Measurements from ENCODE around the gene STAB1.

Gene STAB1

DNA sequence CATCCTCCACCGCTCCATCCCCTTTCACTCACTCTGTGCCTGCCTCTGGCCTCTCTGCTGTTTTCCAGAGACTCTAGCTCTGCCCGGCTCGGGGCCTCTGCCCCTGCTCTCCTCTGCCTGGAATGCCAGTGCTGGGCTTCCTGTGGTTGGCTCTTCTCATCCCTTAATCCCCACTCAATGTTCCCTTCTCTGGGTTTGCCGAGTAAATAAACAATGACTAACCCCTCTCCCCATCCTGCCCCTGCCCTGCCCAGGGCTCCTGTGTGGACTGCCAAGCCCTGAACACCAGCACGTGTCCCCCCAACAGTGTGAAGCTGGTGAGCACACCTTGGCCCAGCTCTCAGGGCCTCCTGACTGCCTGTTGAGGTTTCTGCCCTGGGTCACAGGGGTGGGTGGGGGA, 12.2 kb downstream of the STAB1 start:
- no peak for DNase-seq

DNA sequence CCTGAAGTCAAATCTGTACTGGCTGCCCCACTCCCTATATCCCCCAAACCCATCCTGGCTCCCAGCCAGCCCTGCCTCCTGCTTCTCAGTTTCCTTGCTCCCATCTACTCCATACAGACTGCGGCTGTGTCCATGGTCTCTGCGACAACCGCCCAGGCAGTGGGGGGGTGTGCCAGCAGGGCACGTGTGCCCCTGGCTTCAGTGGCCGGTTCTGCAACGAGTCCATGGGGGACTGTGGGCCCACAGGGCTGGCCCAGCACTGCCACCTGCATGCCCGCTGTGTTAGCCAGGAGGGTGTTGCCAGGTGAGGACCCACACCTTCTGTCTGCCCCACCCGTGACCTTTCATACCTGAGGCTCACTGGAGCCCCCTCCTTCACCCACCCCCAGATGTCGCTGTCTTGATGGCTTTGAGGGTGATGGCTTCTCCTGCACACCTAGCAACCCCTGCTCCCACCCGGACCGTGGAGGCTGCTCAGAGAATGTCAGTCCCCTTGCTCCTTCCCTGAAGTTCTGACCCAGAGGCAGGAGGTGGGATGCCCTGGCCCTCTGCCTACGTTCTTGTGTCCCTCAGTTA, 14.7 kb downstream of the STAB1 start:
- no peak for DNase-seq

DNA sequence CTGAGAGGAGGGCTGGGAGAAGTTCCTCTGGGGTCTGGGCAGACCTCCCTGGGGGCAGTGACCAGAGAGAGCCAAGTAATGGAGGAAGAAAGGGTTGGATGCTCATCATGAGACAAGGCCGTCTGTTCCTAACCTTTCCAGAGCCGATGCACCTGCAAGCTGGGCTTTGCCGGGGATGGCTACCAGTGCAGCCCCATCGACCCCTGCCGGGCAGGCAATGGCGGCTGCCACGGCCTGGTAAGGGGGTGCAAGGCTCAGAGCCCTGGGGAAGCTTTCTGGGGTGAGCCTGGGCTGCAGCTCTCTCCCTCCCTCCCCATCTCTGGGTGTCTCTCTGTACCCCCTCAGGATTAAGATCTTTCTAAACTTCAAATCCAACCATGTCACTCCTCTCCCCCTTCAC, 16.4 kb downstream of the STAB1 start:
- no peak for DNase-seq

DNA sequence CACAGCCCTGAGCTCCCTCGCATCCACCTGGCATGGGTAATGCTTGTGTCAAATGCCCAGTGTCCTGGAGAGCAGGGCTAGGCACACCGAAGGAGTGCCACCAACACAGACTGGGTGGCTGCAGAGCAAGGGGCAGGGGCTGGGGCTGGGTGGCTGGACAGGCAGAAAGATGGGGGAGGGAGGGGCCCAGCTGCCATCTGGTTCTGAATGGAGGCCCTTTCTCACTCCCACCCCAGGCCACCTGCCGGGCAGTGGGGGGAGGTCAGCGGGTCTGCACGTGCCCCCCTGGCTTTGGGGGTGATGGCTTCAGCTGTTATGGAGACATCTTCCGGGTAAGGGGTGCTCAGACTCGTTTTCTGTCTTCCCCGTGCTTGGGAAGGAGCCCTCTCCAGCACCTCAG, 17.0 kb downstream of the STAB1 start:
- no peak for DNase-seq

DNA sequence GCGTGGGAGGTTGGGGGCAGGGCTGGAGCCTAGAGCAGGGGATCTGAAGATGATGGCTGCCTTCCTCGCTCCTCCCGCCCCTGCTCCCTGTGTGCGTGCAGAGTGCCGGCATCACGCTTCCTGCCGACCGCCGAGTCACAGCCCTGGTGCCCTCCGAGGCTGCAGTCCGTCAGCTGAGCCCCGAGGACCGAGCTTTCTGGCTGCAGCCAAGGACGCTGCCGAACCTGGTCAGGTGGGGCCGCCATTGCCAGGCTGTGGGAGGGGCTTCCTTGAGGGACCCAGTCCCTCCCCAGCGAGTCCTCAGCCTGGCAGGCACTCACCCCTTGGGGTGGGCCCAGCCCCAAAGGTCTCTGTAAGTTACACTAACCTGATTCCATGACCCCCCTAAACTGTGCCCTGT, 17.6 kb downstream of the STAB1 start:
- no peak for DNase-seq

DNA sequence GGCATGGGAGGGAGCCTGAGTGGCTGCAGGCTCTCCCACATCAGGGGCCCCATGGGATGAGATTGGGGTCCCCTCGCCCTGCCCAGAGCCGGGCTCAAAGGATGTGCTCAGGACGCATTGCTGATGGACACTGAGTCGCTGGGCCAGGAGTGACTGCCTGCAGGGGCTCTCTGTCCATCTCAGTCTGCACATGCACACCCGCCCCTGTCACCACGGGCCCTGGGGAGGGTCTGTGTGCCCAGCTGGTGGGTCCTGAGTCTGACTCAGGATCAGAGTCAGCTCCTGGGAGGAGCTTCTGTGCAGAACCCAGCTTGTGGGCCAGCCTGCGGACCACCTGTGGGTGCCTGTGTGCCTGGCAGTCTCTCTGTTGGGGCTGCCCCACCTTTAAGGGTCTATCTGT, 18.1 kb downstream of the STAB1 start:
- DNase-seq, result no peak

DNA sequence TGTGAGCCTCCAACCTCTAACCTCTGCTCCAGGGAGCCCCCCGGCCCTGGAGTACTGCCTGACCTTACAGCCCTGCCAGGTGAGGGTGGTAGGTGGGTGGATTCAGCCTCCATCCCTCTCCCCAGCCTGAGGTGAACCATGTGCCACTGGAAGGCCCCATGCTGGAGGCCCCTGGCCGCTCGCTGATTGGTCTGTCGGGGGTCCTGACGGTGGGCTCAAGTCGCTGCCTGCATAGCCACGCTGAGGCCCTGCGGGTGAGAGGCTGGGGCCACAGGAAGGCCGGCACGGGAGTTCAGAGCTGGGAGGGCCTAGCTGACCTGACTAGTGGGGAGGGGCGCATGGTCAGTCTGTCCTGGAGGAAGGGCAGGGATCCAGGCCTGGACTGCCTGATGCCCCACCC, 19.4 kb downstream of the STAB1 start:
- DNase-seq, result no peak

DNA sequence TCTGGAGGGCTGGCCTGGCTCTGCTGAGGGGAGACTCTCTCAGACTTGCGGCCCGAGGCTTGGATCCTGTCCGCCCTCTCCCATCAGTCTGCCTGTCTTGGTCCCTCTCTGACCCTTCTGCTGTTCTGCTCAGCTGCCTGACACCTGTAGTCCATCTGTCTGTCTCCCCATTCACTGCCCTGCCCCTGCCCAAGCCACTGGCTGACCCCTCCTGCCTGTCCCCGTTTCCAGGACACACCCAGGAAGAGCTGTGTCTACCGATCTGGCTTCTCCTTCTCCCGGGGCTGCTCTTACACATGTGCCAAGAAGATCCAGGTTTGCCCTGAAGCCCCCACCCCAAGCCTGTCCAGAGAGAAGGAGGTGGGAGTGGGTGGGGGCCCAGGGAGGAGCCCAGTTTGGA, 20.1 kb downstream of the STAB1 start:
- DNase-seq, result no peak

DNA sequence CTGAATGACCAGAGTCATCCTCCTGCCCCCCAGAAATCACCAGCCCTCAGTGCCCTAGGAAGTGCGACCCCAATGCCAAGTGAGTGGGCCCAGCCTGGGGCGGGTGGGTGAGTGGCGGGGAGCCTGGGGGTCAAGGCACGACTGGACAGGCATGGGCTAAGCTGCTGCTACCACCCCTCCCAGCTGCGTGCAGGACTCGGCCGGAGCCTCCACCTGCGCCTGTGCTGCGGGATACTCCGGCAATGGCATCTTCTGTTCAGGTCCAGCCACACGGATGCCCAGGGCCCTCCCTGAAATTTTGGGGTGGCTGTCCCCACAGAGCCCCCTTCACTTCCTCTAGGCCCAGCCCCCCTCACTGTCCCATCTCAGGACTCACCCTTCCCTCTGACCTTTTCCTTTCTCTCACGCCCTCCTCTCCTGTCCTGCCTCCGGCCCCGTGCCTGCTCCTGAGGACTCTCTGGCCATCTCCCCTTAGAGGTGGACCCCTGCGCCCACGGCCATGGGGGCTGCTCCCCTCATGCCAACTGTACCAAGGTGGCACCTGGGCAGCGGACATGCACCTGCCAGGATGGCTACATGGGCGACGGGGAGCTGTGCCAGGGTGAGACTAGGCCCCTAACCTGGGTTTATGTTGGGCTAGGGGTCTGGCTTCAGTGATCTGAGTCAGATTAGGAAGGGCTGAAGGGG, 21.5 kb downstream of the STAB1 start:
- no peak for DNase-seq

DNA sequence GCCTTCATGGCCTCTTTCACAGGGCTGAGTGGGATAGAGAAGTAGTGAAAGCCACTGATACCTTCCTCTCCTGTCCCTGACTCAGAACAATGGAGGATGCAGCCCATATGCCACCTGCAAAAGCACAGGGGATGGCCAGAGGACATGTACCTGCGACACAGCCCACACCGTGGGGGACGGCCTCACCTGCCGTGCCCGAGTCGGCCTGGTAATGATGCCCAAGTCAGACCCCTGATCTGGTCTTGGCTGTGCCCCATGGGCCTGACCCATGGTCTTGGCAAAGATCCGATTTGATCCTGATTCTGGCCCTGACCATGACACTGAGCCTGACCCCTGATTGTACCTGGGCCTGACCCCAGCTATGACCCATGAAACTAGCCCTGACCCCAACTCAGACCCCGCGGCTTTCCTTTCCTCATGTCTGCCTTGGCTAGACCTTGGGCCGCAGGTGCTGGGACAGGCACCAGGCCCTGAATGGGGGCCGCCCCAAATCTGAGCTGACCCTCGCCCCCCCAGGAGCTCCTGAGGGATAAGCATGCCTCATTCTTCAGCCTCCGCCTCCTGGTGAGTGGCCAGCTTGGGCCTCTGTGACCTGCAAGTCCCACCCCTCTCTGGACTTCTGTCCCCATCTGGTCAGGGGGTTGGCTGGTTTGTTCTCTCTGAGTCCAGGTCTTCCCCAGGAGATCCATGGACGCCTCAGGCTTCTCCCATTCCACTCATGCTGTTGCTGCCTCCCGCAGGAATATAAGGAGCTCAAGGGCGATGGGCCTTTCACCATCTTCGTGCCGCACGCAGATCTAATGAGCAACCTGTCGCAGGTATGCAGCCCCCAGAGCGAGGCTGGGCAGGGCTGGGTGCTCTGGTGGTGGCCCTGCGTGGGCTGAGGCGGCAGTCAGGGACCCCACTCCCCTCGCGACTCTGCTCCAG, 22.9 kb downstream of the STAB1 start:
- DNase-seq, result no peak

DNA sequence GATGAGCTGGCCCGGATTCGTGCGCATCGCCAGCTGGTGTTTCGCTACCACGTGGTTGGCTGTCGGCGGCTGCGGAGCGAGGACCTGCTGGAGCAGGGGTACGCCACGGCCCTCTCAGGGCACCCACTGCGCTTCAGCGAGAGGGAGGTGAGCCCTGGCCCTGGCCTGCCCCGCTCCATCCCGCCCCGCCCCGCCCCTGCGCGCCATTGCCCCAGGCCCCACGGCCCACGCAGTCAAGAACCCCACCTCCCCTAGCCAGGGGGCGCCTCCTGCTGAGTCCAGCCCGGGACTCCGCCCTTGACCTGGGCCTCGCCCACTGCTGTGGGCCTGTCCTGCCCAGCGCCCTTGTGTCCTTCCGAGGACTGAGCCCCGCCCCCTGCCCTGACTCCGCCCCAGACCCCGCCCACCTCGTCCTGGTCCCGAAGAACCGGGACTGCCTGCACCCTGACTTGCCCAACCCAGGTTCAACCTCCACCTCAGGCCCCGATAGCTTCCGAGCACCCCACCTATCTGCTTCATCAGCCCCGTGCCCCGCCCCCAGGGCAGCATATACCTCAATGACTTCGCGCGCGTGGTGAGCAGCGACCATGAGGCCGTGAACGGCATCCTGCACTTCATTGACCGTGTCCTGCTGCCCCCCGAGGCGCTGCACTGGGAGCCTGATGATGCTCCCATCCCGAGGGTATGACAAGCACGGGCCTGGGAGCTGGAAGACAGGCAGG, 23.7 kb downstream of the STAB1 start:
- DNase-seq, result no peak

DNA sequence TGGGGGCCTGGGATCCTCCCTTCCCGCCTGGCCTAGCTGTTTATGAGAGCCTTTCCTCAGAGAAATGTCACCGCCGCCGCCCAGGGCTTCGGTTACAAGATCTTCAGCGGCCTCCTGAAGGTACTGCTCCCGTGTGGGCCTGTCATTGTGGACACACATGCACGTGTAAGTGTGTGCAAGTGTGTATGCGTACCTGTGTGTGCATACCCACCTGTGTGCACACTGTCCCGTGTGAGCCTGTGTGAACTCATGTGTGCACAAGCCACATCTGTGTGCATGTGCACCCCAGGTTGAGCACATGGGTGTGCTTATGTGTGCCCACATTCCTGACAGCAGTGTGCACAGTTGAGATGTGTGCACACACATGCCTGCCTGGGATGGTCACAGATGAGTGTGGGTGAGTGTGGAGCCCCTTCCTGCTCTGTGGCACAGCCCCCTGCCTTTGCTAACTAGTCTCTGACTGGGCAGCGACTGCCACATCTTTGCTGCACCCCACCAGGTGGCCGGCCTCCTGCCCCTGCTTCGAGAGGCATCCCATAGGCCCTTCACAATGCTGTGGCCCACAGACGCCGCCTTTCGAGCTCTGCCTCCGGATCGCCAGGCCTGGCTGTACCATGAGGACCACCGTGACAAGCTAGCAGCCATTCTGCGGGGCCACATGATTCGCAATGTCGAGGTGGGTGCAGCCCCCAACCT, 24.5 kb downstream of the STAB1 start:
- no peak for DNase-seq

DNA sequence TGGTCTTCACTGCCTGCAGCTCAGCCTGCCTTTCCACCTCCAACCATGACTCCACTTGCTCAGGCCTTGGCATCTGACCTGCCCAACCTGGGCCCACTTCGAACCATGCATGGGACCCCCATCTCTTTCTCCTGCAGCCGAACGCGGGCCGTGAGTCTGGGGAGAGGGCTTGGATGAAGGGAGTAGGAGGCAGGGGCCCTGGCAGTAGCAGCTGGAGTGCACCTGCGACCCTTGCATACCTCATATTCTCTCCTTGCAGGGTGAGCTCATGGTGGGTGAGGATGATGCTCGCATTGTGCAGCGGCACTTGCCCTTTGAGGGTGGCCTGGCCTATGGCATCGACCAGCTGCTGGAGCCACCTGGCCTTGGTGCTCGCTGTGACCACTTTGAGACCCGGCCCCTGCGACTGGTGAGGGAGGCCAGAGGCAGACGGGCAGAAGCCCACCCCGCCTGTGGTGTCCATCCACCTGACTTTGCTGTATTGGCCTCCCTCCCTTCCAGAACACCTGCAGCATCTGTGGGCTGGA, 25.1 kb downstream of the STAB1 start:
- DNase-seq, result no peak

DNA sequence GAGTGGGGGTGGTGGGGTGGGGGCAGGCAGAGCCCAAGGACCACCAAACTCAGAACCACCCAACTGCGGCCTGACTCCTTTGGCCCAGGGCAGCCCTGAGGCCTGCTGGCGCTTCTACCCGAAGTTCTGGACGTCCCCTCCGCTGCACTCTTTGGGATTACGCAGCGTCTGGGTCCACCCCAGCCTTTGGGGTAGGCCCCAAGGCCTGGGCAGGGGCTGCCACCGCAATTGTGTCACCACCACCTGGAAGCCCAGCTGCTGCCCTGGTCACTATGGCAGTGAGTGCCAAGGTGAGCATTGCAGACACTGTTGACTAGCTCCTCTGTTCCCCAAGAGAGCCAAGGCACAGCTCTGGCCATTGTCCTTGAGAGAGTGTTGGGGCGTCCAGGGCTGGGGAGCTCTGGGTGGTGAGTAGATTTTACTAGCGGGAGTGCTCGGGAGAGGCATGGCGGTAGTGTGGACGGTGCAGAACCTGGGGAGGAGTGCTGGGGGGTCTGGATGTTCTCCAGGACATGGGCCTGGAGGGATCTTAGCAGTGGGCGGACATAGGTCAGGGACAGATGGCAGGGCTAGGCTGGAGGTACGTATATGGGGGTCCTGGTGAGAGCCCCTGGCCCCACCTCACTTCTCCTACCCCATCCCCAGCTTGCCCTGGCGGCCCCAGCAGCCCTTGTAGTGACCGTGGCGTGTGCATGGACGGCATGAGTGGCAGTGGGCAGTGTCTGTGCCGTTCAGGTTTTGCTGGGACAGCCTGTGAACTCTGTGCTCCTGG, 25.8 kb downstream of the STAB1 start:
- no peak for DNase-seq

DNA sequence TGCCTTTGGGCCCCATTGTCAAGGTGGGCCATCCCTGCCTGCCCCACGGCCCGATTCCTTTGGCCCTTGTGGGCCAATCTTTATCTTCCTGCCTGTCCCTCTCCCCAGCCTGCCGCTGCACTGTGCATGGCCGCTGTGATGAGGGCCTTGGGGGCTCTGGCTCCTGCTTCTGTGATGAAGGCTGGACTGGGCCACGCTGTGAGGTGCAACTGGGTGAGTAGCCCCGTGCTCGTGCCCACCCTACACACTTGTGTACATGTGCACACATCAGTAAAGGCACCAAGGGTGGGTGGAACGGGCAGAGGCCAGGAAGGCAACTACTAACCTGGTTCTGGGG, 26.3 kb downstream of the STAB1 start:
- DNase-seq, result no peak

DNA sequence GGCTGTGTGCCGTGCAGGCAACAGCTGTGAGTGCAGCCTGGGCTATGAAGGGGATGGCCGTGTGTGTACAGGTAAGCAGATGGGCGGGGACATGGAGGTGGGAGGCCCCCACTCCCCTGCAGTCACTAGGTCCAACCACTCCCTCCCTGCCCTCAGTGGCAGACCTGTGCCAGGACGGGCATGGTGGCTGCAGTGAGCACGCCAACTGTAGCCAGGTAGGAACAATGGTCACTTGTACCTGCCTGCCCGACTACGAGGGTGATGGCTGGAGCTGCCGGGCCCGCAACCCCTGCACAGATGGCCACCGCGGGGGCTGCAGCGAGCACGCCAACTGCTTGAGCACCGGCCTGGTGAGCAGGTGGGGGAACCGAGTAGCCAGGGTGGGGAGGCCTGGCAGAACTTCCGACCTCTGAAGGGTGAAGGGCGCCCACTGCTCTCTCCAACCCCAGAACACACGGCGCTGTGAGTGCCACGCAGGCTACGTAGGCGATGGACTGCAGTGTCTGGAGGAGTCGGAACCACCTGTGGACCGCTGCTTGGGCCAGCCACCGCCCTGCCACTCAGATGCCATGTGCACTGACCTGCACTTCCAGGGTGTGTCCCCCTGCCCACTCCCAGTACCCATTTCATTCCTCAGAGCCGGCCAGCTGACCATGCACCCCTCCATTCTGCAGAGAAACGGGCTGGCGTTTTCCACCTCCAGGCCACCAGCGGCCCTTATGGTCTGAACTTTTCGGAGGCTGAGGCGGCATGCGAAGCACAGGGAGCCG, 26.9 kb downstream of the STAB1 start:
- DNase-seq, result no peak

DNA sequence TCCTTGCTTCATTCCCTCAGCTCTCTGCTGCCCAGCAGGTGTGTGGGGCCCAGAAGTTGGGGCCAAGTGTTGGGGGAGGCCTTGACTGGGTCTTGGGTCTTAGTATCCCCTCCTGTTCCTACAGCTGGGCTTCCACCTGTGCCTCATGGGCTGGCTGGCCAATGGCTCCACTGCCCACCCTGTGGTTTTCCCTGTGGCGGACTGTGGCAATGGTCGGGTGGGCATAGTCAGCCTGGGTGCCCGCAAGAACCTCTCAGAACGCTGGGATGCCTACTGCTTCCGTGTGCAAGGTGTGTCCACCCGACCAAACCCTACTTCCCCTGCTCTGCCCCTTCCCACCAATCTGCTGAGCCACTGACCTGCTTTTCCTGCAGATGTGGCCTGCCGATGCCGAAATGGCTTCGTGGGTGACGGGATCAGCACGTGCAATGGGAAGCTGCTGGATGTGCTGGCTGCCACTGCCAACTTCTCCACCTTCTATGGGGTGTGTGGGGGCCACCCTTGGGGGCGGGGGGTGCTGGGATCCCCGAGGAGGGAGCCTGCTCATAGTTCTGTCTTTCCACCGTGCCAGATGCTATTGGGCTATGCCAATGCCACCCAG, 27.6 kb downstream of the STAB1 start:
- no peak for DNase-seq

DNA sequence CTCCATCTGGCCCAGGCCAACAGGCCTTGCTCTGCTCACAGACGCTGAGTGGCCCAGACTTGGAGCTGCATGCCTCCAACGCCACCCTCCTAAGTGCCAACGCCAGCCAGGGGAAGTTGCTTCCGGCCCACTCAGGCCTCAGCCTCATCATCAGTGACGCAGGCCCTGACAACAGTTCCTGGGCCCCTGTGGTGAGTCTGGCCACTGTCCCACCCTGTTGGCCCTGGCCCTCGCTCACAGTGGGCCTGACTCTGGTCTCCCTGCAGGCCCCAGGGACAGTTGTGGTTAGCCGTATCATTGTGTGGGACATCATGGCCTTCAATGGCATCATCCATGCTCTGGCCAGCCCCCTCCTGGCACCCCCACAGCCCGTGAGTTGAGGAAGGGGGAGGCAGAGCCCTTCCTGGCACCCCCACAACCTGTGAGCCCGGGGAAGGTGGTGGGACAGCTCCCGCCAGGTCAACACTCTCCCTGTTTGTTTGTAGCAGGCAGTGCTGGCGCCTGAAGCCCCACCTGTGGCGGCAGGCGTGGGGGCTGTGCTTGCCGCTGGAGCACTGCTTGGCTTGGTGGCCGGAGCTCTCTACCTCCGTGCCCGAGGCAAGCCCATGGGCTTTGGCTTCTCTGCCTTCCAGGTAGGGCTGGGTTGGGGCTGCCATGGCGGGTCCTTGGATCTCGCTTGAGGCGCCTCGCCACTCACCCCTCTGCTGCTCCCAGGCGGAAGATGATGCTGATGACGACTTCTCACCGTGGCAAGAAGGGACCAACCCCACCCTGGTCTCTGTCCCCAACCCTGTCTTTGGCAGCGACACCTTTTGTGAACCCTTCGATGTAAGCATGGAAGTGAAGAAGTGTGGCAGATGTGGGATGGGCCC, 28.5 kb downstream of the STAB1 start:
- DNase-seq, result no peak

DNA sequence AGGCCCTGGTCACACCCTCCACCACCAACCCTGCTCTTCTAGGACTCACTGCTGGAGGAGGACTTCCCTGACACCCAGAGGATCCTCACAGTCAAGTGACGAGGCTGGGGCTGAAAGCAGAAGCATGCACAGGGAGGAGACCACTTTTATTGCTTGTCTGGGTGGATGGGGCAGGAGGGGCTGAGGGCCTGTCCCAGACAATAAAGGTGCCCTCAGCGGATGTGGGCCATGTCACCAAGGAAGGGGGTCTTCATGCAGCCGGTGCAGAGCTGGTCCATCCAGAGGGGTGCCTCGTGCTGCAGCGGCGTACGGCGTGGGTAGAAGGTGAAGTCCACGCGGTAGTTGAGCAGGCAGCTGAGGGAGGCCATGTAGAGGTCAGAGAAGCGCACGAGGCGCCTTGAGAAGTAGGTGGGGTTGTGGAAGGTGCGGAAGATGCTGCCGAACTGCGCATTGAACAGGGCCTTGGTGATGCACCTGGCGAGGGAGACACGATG, 29.2 kb downstream of the STAB1 start:
- DNase-seq, result no peak

Measured in SHP77 treated with DMSO at 0.1 percent for 48 hours (cell line).